ENCODE results near the gene GMDS.

GMDS gene

DNA sequence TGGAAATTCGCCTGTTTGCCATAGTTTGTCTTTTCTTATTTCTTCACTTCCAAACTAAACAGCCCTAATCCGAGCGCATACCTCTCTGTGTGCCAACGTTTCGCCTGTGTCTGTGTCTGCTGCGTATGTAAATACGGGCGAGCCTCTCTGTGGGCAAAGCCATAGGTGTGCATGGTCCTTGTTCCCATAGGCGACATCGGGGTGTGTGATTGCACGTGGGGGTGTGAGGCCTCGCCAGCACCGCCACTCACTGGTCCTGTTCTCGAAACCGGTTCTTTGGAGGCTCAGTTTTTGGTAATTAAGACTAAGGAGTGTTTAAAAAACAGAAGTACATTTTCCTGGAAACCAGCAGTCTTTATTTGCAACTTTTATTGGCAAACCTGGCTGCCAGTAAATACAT is 641.7 kb downstream of the GMDS start:
- no peak for ATAC-seq
- TF ChIP-seq ZC3H10 (CRISPR knock-in tag; IDR thresholded peaks at IDR 0.05), result no peak
- TF ChIP-seq, protein P1, sequence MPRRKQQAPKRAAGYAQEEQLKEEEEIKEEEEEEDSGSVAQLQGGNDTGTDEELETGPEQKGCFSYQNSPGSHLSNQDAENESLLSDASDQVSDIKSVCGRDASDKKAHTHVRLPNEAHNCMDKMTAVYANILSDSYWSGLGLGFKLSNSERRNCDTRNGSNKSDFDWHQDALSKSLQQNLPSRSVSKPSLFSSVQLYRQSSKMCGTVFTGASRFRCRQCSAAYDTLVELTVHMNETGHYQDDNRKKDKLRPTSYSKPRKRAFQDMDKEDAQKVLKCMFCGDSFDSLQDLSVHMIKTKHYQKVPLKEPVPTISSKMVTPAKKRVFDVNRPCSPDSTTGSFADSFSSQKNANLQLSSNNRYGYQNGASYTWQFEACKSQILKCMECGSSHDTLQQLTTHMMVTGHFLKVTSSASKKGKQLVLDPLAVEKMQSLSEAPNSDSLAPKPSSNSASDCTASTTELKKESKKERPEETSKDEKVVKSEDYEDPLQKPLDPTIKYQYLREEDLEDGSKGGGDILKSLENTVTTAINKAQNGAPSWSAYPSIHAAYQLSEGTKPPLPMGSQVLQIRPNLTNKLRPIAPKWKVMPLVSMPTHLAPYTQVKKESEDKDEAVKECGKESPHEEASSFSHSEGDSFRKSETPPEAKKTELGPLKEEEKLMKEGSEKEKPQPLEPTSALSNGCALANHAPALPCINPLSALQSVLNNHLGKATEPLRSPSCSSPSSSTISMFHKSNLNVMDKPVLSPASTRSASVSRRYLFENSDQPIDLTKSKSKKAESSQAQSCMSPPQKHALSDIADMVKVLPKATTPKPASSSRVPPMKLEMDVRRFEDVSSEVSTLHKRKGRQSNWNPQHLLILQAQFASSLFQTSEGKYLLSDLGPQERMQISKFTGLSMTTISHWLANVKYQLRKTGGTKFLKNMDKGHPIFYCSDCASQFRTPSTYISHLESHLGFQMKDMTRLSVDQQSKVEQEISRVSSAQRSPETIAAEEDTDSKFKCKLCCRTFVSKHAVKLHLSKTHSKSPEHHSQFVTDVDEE (CRISPR knock-in tag; IDR thresholded peaks at IDR 0.05), result no peak
- TF ChIP-seq TOX (CRISPR knock-in tag; IDR thresholded peaks at IDR 0.05; ENCODE audit: borderline replicate concordance), result no peak
- TF ChIP-seq SNAI2 (CRISPR knock-in tag; IDR thresholded peaks at IDR 0.05), result no peak

DNA sequence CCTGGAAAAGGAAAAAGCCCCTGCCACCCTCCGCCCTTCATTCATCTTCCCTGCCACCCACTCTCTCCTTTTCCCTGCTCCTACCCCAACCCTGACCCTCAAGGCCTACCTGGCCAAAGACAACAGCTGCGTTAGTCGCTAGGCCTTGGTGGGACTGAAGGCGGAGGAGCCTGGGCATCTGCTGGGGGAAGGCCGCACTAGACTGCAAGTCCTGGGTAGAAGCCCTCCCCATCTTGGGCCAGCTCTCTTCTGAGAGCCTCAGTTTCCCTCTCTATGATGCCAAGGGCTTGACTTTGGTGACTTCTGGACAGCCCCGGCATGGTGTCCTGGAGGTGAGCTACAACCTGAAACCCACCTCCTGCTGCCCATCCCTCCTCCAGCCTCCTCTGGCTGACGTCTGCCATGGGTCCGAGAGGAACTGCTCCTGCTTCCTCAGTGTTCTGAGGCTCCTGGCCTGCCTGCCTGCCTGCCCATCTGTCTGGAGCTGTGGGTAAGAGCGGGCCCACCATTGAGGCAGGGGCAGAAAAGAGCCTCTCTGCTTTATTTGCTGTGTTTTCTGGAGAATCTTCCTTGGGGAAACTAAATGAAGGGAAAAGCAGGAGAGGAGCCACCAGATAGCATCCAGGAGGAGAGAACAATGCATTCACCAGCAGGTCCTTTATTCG is 643.2 kb downstream of the GMDS start:
- TF ChIP-seq ZFP3 (CRISPR knock-in tag; IDR thresholded peaks at IDR 0.05) (no peak), ZNF8 (CRISPR knock-in tag; IDR thresholded peaks at IDR 0.05) (no peak)
- no peak for ATAC-seq

DNA sequence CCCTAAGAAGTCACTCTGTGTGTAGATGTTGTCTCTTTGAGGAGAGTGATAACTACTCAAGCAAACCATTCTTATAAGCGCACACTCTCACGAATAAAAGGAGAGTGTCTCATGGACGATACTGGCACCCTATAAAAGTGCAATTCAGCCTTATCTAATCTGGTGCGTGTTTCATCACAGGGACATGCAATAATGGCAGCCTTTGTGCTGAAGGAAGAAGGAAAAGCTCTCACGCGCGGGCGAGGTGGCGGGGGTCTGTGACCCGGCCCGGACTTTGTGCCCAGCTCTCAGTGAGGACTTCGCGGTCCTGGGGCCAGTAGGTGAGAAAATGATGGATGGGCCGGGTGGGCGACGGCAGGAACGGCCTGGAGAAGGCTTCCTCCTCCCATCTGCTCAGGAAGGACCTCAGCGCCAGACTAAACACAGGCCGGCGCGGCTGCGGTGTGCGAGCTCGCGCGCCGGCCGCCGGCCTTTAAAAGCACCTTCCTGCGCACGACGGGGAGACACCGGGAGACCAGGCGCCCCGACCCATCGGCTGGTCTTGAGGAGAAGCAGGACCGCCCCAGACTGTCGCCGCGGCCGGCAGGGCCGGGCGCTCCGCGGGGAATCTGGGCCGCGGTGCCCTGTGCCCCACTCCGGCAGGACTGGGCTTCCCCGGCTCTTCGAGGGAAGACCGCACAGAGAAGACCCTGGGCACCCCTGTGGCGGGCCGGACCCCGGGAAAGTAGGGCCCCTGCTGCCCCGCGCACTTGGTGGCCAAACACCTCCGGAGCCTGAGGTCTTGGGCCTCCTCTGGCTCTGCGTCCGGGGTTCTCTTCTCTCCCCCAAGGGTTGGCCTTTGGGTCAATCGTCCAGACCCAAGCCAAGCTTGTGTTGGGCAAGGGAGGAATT is 644.0 kb downstream of the GMDS start:
- TF ChIP-seq, protein P2, sequence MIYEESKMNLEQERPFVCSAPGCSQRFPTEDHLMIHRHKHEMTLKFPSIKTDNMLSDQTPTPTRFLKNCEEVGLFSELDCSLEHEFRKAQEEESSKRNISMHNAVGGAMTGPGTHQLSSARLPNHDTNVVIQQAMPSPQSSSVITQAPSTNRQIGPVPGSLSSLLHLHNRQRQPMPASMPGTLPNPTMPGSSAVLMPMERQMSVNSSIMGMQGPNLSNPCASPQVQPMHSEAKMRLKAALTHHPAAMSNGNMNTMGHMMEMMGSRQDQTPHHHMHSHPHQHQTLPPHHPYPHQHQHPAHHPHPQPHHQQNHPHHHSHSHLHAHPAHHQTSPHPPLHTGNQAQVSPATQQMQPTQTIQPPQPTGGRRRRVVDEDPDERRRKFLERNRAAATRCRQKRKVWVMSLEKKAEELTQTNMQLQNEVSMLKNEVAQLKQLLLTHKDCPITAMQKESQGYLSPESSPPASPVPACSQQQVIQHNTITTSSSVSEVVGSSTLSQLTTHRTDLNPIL (CRISPR knock-in tag; IDR thresholded peaks at IDR 0.05; ENCODE audit: low read depth), result no peak
- TF ChIP-seq ZNF70 (CRISPR knock-in tag; IDR thresholded peaks at IDR 0.05) (no peak), BACH2 (CRISPR knock-in tag; IDR thresholded peaks at IDR 0.05; ENCODE audit: borderline replicate concordance) (no peak), ESRRG (CRISPR knock-in tag; IDR thresholded peaks at IDR 0.05) (no peak), RARB (CRISPR knock-in tag; IDR thresholded peaks at IDR 0.05) (no peak), GLIS3 (CRISPR knock-in tag; IDR thresholded peaks at IDR 0.05) (no peak), ZFP3 (CRISPR knock-in tag; IDR thresholded peaks at IDR 0.05) (no peak), ZNF8 (CRISPR knock-in tag; IDR thresholded peaks at IDR 0.05) (no peak), TOX (CRISPR knock-in tag; IDR thresholded peaks at IDR 0.05; ENCODE audit: borderline replicate concordance) (no peak), ISL1 (CRISPR knock-in tag; IDR thresholded peaks at IDR 0.05) (no peak), ARNTL (CRISPR knock-in tag; IDR thresholded peaks at IDR 0.05; ENCODE audit: borderline replicate concordance, low read depth) (no peak)
- TF ChIP-seq, protein P3, sequence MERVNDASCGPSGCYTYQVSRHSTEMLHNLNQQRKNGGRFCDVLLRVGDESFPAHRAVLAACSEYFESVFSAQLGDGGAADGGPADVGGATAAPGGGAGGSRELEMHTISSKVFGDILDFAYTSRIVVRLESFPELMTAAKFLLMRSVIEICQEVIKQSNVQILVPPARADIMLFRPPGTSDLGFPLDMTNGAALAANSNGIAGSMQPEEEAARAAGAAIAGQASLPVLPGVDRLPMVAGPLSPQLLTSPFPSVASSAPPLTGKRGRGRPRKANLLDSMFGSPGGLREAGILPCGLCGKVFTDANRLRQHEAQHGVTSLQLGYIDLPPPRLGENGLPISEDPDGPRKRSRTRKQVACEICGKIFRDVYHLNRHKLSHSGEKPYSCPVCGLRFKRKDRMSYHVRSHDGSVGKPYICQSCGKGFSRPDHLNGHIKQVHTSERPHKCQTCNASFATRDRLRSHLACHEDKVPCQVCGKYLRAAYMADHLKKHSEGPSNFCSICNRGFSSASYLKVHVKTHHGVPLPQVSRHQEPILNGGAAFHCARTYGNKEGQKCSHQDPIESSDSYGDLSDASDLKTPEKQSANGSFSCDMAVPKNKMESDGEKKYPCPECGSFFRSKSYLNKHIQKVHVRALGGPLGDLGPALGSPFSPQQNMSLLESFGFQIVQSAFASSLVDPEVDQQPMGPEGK (CRISPR knock-in tag; IDR thresholded peaks at IDR 0.05; ENCODE audit: borderline replicate concordance), result no peak
- TF ChIP-seq, protein P1 (CRISPR knock-in tag; IDR thresholded peaks at IDR 0.05), result no peak
- no peak for ATAC-seq

DNA sequence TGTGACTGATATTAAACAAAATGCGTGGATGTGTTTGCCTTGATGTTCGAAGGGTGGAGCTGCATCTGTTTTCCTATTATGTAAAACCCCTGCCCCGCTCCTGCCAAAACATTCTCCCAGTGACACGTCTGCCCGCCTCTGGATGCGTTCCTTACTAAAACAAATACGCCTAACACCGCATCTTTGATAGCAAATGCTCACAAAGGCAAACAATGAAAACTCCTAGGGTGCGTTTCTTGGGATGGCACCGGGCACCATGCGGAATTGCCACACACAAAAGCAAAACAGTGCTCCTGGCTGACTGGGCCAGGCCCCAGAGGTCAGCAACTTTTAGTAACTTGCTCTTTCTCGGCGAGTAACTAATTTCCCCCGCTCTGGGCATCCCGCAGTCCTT is 644.6 kb downstream of the GMDS start:
- ATAC-seq, result no peak
- TF ChIP-seq TOX (CRISPR knock-in tag; IDR thresholded peaks at IDR 0.05; ENCODE audit: borderline replicate concordance), result no peak
- TF ChIP-seq SNAI2 (CRISPR knock-in tag; IDR thresholded peaks at IDR 0.05), result no peak
- TF ChIP-seq ISL1 (CRISPR knock-in tag; IDR thresholded peaks at IDR 0.05), result no peak
- no peak for TF ChIP-seq ARNTL (CRISPR knock-in tag; IDR thresholded peaks at IDR 0.05; ENCODE audit: borderline replicate concordance, low read depth)
- no peak for TF ChIP-seq ZC3H10 (CRISPR knock-in tag; IDR thresholded peaks at IDR 0.05)
- no peak for TF ChIP-seq GLIS3 (CRISPR knock-in tag; IDR thresholded peaks at IDR 0.05)
- no peak for TF ChIP-seq ZNF8 (CRISPR knock-in tag; IDR thresholded peaks at IDR 0.05)
- no peak for TF ChIP-seq OSR1 (CRISPR knock-in tag; IDR thresholded peaks at IDR 0.05)
- TF ChIP-seq, protein P2 (CRISPR knock-in tag; IDR thresholded peaks at IDR 0.05; ENCODE audit: low read depth), result no peak
- TF ChIP-seq RARB (CRISPR knock-in tag; IDR thresholded peaks at IDR 0.05), result no peak
- TF ChIP-seq, protein P4, sequence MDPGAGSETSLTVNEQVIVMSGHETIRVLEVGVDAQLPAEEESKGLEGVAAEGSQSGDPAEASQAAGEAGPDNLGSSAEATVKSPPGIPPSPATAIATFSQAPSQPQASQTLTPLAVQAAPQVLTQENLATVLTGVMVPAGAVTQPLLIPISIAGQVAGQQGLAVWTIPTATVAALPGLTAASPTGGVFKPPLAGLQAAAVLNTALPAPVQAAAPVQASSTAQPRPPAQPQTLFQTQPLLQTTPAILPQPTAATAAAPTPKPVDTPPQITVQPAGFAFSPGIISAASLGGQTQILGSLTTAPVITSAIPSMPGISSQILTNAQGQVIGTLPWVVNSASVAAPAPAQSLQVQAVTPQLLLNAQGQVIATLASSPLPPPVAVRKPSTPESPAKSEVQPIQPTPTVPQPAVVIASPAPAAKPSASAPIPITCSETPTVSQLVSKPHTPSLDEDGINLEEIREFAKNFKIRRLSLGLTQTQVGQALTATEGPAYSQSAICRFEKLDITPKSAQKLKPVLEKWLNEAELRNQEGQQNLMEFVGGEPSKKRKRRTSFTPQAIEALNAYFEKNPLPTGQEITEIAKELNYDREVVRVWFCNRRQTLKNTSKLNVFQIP (CRISPR knock-in tag; IDR thresholded peaks at IDR 0.05; ENCODE audit: borderline replicate concordance, low read depth), result no peak
- no peak for TF ChIP-seq ESRRG (CRISPR knock-in tag; IDR thresholded peaks at IDR 0.05)
- TF ChIP-seq BACH2 (CRISPR knock-in tag; IDR thresholded peaks at IDR 0.05; ENCODE audit: borderline replicate concordance), result no peak
- no peak for TF ChIP-seq CSDC2 (CRISPR knock-in tag; IDR thresholded peaks at IDR 0.05)
- TF ChIP-seq, protein P3 (CRISPR knock-in tag; IDR thresholded peaks at IDR 0.05; ENCODE audit: borderline replicate concordance), result no peak

All from SK-N-SH treated with all-trans-retinoic acid at 6 μM for 48 hours (cell line).